Activated effector memory CD4-positive, alpha-beta T cell treated with Interleukin-2 at 50 U/mL for 16 hours (primary cell): ENCODE measurements around the gene CCNQ.

ENCODE experiments used
- DNase-seq: peaks from one replicate; pipeline ENCODE4 v3.0.0-alpha.2; 2020

The CCNQ gene

GRCh38 chrX:153571534-153571908 lies 27.4 kb downstream of the CCNQ start:
- no peak for DNase-seq

DNA sequence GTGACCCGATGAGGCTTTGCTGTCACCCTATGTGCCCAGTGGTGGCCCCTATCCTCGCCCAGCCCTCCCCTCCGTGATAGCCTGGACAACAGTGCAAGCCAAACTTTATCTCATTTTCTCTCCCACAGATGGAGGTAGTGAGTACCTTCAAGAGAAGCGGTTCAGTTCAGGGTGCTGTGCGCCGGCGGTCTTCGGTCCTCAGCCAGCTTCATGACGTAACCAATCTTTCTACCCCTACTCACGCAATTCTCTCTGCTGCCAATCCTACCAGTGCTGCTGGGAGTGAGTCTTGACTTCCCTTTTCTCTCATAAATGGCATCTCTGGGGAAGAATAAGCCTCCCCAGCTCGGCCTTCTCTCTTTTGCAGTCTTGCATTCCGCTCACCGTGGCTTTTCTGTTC lies 29.5 kb downstream of the CCNQ start:
- DNase-seq = no peak

DNA sequence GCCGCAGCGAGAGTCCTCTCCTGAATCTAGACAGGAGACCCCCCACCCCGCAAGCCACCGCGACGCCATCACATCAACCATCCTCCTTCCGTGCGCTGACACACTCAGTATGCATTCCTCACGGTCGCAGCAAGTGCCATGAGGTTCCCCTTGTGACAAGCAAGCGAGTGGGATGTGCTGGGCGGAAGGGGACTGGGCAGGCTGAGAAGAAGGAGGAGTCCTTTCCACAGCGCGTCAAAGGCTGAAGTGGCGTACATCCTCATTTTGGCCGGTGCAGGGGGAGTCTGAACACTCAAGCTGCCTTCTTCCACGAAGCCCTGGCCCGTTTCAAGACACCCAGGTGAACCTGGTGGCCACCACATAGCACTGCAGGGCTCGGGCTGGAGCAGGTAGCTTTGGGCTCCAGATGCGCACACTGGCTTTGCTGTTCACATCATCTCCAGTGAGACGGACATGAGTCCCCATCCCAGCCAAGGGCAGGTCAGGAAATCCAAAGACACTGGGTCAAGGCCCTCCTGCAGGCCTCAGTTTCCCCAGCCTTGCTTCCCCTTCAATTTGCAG lies 30.4 kb downstream of the CCNQ start:
- no peak for DNase-seq

GRCh38 chrX:153565996-153566580 lies 32.9 kb downstream of the CCNQ start:
- no peak for DNase-seq

DNA sequence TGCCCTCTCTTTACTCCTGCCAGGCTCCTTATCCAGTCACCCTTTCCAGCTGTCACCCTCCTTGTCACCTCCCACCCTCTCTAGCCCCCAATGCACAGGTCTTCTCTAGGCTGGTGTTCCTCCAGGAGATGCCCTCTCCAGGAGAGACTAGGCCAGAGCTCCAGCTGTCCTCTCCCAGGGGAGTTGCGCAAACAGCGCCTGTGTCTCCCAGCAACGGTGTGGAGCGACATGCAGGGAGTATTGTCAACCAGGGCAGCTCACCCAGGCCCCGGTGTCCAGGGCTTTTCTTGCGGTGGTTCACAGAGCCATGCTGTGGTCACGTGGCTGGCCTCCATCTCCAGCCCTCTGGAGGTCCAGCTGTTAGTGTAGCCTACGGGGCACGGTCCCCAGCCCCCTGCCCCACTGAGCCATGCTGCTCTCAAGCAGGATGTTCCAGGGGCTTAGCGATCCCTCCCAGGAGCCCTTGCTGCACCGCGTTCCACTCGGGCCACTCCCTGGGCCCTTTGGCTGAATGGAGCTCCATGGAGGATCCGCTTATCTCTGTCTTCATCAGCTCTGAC lies 34.8 kb downstream of the CCNQ start:
- DNase-seq = no peak

GRCh38 chrX:153562546-153562945 lies 36.4 kb downstream of the CCNQ start:
- DNase-seq = no peak

- DNase-seq = no peak
Measured at GRCh38 chrX:153561337-153561736, 37.6 kb downstream of the CCNQ start.

DNA sequence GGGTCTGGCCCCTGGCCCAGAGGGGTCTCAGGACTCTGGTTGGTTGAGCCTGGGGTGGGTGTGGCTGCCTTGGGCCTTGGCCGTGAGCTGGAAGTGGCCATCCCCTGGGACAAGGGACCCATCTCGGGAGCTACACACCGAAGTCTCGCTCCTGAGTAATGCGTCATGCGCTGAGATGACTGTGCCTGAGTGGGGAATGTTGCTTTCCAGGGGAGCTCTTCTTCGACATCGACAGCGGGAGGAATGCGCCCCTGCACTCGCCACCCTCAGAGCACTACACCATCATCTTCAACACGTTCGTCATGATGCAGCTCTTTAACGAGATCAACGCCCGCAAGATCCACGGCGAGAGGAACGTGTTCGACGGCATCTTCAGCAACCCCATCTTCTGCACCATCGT lies 38.5 kb downstream of the CCNQ start:
- no peak for DNase-seq

GRCh38 chrX:153560000-153560399 lies 38.9 kb downstream of the CCNQ start:
- no peak for DNase-seq

DNA sequence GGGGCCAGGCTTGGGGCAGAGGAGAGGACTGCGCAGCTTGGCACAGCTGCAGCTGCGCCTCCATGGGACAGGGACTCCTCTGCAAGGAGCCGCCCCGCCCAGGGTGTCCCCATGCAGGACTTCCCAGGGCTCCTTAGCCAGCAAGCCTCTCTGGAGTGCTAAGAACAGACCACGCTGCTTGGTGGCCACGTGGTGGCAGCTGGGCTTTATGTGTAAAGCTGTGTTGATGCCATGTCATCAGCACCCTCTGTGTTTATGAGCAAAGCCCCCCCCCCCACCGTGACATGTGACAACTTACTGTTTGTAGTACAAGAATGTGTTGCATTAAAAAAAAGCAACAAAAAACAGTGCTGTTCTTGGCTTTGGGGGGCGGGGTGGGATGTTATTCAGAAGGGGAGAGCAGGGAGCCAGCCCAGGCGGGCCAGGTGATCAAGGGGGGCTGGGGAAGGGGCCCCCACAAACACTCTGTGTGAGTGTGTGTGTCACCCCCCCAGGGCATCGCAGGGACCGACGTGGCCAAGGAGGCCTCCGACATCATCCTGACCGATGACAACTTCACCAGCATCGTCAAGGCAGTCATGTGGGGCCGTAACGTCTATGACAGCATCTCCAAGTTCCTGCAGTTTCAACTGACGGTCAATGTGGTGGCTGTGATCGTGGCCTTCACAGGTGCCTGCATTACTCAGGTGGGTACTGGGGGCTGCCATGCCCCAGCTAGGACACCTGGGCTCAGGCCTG lies 41.2 kb downstream of the CCNQ start:
- DNase-seq = no peak

DNA sequence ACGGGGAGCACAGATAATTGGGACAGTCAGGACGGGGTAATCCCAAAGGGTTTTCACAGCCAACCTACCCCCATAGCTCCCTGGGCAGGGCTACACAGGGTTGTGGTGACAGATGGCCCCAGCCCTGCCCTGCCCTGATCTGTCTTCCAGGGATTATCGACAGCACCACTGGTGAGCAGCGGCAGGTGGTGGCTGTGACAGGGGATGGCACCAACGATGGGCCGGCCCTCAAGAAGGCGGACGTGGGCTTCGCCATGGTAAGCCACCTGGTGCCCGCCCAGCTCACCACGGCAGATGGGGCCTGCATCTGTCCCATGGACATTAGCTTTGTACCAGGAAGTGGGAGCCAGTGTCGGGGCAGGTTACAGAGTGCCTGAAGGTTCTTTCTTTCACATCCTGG lies 42.2 kb downstream of the CCNQ start:
- DNase-seq = no peak

DNA sequence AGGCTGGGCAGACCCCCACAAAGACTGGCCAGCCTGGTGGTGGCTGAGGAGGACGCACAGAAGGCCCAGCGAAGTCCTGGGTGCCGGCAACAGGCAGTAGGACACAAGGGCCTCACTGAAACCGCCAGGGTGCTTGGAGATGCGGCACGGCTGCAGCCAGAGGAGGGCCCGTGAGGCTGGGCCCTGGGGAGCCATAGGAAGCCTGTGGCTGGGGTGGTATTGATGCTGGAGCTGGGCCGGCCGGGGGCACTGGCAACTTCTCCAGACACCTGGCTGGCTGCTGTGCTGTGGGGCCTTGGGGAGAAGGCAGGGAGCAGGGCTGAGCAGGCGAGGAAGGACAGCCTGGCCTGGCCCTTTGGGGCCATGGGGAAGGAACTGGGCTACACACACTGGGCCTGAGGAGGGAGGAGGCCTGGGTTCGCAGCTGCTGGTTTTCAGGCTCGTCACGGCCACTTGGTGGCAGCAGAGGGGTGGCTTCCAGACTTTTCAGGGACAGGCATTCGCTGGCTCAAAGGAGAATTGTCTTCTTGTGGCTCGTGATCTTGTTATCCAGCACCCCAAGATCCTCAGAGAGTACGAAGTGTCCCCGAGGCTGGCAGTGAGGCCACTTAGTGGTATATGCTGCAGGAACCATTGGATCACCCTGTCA lies 44.3 kb downstream of the CCNQ start:
- peak; percentile 38 for DNase-seq

DNA sequence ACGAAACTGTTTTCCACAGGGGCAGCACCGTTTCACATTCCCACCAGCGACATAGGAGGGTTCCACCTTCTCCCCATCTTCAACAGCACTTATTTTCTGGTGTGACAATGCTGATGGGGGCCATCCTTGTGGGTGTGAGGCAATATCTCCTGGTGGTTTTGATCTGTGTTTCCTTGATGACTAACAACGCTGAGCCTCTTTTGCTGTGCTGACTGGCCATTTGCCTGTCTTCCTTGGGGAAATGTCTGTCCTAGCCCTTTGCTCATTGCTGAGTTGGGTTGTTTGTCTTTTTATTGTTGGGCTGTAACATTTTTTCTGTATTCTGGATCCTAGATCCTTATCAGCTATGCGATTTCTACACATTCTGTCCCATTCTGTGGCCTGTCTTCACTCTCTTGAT lies 47.8 kb downstream of the CCNQ start:
- no peak for DNase-seq

GRCh38 chrX:153549807-153550206 lies 49.1 kb downstream of the CCNQ start:
- DNase-seq = no peak

DNA sequence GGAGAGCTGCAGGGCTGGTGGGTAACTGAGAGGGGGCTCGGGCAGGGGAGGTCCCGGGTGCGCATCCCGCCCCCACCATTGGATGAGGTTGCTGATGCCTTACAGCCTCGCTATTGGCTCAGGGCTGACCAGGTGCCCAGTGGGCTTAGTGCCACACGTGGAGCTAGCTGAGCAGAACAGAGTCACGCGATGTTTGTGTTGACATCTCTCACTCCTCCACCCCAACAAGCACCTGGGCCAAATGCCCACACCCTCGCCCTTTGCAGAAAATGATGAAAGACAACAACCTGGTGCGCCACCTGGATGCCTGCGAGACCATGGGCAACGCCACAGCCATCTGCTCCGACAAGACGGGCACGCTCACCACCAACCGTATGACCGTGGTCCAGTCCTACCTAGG lies 49.7 kb downstream of the CCNQ start:
- DNase-seq = no peak

DNA sequence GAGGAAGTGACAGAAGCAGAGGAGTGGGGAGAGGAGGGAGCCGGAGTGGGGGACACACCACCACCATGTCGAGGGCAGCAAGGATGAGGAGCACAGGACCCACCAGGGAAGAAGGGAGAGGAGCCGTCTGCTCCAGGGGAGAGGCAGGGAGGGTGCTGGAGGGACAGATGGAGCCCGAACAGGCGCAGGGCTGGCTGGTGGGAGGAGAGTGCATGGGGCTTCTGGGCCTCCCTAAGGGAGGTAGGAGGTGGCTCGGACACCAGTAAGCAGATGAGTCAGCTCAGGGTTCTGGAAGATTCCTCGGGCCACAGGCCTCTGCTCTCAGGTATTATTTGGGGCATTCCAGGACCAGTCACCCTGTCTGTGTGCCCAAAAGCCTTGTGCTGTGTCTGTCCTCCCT lies 51.7 kb downstream of the CCNQ start:
- DNase-seq = no peak

DNA sequence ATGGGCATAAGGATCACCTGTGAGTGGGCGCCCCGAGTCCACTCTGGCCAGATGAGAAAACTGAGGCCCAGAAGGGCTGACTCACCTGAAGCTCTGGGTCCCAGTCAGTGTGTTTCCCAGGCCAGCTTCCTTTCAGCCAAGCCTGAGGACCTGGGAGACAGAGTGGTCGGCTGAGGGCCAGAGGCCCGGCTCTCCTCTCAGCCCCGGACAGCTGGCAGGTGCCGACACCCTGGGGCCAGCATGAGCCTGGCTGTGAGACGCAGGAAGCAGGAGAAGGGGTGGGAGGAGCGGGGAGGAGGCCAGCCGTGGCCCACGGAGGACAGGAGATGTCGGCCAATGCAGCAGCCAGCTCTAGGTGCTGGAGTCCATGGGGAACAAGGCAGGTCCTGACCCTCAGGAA lies 52.6 kb downstream of the CCNQ start:
- DNase-seq = no peak

- no peak for DNase-seq
Measured at GRCh38 chrX:153544727-153545126, 54.2 kb downstream of the CCNQ start.

DNA sequence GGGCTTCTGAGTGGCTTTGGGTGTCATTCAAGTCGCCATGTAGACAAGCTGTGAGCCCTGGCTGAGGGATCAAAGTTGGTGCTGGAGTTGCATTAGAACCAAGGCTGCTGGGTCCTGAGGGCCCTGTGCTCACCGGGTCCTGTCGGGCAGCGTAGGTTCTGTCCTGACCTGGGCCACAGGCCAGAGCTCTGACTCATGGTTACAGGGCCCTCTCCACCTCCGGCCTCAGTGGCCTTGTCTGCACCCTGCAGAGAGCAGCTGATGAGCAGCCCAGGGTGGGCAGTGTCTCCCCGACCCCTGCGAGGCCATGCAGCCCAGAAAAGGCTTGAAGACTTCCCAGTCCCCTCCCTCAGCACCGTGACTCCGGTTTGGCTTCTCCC lies 59.0 kb downstream of the CCNQ start:
- no peak for DNase-seq

GRCh38 chrX:153539171-153539978 lies 59.6 kb downstream of the CCNQ start:
- DNase-seq = peak; percentile 19

DNA sequence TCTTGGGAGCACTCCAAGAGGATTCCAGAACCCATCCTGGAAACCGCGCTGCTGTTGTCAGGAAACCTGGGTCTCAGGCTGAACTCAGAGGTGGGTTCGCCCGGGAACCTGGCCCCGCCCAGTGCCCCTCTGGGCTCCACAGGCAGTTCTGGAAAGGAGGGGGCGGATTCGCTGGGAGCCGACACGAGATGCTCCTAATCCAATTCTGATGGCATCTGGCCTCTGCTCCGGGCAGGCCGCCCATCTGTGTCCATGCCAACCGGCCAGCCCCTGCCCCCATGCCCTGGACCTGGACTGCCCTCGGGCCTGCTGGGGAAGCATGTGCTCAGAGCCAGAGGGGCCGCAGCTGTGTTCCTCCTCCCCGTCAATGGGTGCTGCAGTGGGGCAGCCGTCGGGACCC lies 60.5 kb downstream of the CCNQ start:
- DNase-seq = no peak
